Body of pancreas (tissue), 4 donors: ENCODE measurements around the gene TBC1D10A. TPM values are rescaled to one million over a fixed set of nuclear protein-coding genes. Genes with fewer than 3 reads are reported as not detected.

Source experiments
- ATAC-seq: fragments of 150-250 bp; one replicate; pipeline ENCODE4 v1.9.1; 2016
- DNase-seq, 4 donors: peaks; one replicate each; pipeline ENCODE4 v3.0.0-alpha.2; 2019
- H3K27ac ChIP-seq, 4 donors: fragments of 200-600 bp; sonication (generic); 1 replicate in 3 of 4; 2 replicates in 1 of 4; pipeline versions ENCODE4 v1.5.1 to v1.6.1; 2016 to 2019; ENCODE audit warnings: mild to moderate bottlenecking in 1 of 4, mixed read lengths in 1 of 4, moderate library complexity in 1 of 4
- H3K27me3 ChIP-seq, 2 donors: fragments of 200-600 bp; sonication (generic); one replicate each; pipeline ENCODE4 v1.6.0; 2016; ENCODE audit warnings: mild to moderate bottlenecking in 1 of 2
- H3K36me3 ChIP-seq, 2 donors: fragments of 200-600 bp; sonication (generic); replicated peaks in 1 of 2; 2 replicates each; pipeline ENCODE4 v1.5.1; 2016; ENCODE audit warnings: low read depth in 2 of 2; ENCODE audit not compliant: insufficient read depth in 1 of 2
- H3K4me1 ChIP-seq: fragments of 200-600 bp; sonication (generic); one replicate; pipeline ENCODE4 v1.6.0; 2016
- H3K4me3 ChIP-seq, 2 donors: fragments of 200-600 bp; sonication (generic); 1 replicate in 1 of 2; 2 replicates in 1 of 2; pipeline ENCODE4 v1.5.1; 2016 to 2019
- H3K9me3 ChIP-seq, 3 donors: fragments of 200-600 bp; sonication (generic); 1 replicate in 2 of 3; 2 replicates in 1 of 3; pipeline ENCODE4 v1.5.1; 2016
- POLR2A ChIP-seq, 3 donors: fragments of 450-650 bp; IDR thresholded peaks; one replicate each; pipeline ENCODE4 v1.6.1; 2016; ENCODE audit warnings: antibody characterized with exemption in 3 of 3, mild to moderate bottlenecking in 2 of 3
- WGBS, 2 donors: methylation state at CpG; one replicate each; pipeline ENCODE4 v1.1.5; 2017; 5-methylcytosine and 5-hydroxymethylcytosine counted together
- intact Hi-C: fragments of 100-400 bp; cut with DNase I; formaldehyde crosslinking; loops from one replicate; pipeline ENCODE4 v1.15.1; 2023
- total RNA-seq, 2 donors: library from RNA; depleted of rRNA; stranded (reverse); fragments of >200 nt; gene quantifications; one replicate each; pipeline ENCODE4 v1.1.0, GENCODE V29; 2016
- TF ChIP-seq, protein P1 (sequence below), 7 experiments: fragments of 450-650 bp in 4 of 7; fragments of 200-600 bp in 3 of 7; sonication (generic) in 3 of 7; IDR thresholded peaks; one replicate each; pipeline ENCODE4 v1.5.1; 2016 to 2019; ENCODE audit warnings: antibody characterized with exemption in 7 of 7

The TBC1D10A gene
- total RNA-seq, 2 donors from 2014 or later, result 4.3 to 15.0 TPM

DNA sequence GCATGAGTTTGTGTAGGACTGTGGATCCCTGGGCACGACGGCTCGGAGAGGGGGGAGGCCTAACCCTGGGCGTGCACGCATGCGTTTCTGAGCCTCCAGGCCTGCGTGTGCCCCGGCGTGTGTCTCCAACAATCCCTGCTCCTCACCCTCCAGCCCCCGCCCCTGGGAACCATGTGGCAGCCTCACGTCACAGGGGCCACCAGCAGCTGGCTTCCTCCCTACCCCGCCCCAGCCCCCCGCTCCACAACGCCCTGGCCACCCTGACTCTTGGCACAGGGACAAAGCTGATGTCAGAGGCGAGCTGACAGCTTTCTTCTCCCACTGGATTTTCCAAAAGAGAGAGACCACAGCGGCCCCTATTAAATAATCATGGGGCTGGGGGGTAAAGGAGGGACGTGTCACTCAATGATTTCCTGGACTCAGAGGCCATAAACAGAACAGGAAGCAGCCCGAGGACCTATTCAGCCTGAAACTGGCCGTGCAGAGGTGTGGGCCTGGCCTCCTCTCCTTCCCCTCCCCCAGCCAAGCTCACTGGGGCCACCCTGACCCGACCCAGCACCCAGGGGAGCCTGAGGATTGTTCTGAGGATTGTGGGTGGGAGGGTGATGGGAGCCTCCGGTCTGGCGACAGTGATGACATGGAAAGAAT, 73.4 kb downstream of the TBC1D10A start:
- peak in 1 of 3 donors; percentile 22 for TF ChIP-seq POLR2A (IDR thresholded peaks at IDR 0.05)
- TF ChIP-seq, protein P1, sequence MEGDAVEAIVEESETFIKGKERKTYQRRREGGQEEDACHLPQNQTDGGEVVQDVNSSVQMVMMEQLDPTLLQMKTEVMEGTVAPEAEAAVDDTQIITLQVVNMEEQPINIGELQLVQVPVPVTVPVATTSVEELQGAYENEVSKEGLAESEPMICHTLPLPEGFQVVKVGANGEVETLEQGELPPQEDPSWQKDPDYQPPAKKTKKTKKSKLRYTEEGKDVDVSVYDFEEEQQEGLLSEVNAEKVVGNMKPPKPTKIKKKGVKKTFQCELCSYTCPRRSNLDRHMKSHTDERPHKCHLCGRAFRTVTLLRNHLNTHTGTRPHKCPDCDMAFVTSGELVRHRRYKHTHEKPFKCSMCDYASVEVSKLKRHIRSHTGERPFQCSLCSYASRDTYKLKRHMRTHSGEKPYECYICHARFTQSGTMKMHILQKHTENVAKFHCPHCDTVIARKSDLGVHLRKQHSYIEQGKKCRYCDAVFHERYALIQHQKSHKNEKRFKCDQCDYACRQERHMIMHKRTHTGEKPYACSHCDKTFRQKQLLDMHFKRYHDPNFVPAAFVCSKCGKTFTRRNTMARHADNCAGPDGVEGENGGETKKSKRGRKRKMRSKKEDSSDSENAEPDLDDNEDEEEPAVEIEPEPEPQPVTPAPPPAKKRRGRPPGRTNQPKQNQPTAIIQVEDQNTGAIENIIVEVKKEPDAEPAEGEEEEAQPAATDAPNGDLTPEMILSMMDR (IDR thresholded peaks at IDR 0.05), result no peak
- Histone ChIP-seq H3K4me1 (peaks cover 22% of the 10 kb centered on the region), H3K4me3 (no peak overlapping the region), H3K36me3 (no peaks in the 10 kb centered on the region), H3K27ac (peak overlapping the region in 3 of 4 donors; percentile 22 to 69 (median 29)), H3K27me3 (no peaks in the 10 kb centered on the region), H3K9me3 (no peaks in the 10 kb centered on the region)
- DNase-seq (peak; percentile 60 to 80 (median 71)), ATAC-seq (peak; percentile 37)
- intact Hi-C loops, result no loop called here
- 29 to 57% methylated on average over 15 to 21 of the region's 22 CpGs for WGBS, 2 donors

DNA sequence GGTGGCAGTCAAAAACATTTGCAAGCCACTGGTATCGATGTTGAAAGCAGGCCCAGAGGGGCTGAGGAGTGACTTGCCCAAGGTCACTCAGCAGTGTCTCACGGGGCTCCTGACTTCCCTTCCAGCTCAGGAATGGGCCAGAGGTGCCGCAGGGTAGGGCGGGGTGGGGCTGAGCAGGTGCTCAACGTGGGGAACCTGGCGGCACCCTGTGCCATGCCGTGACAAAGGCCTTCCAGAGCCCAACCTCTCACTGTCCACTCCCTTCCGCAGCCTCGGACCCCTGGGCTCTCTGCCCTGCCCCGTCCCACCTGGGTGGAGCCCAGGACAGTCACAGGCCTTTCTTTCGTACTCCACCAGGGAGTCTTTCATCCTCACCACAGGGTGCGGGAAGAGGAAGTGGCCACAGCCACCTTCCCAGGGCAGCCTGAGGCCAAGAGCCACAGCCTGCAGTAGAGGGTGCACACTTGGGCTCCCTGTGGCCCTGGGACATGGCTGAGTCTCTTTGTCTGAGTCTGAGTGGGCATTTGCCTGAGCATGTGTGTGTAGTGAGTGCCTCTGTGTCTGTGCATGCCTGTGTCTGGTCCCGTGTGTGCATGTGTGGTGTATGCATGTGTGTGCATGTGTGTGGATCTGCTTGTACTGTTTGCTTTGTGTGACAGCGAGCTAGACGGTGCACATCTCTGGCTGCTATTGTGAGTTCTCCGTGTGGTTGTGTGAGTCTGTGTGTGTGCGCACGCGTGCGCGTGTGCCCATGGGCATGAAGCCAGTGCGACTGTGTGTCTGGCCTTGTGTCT, 74.1 kb downstream of the TBC1D10A start:
- intact Hi-C loops, result no loop called here
- Histone ChIP-seq H3K27ac (peak overlapping the region in 3 of 4 donors; percentile 22 to 69 (median 29)), H3K4me1 (peaks cover 22% of the 10 kb centered on the region), H3K9me3 (no peaks in the 10 kb centered on the region), H3K36me3 (no peaks in the 10 kb centered on the region), H3K4me3 (no peak overlapping the region), H3K27me3 (peaks cover 0 to 2% of the 10 kb centered on the region in 2 donors)
- TF ChIP-seq, protein P1 (IDR thresholded peaks at IDR 0.05), result no peak
- no peak for TF ChIP-seq POLR2A (IDR thresholded peaks at IDR 0.05)
- 66 to 91% methylated on average over 10 to 22 of the region's 22 CpGs for WGBS, 2 donors
- DNase-seq (no peak), ATAC-seq (no peak)

DNA sequence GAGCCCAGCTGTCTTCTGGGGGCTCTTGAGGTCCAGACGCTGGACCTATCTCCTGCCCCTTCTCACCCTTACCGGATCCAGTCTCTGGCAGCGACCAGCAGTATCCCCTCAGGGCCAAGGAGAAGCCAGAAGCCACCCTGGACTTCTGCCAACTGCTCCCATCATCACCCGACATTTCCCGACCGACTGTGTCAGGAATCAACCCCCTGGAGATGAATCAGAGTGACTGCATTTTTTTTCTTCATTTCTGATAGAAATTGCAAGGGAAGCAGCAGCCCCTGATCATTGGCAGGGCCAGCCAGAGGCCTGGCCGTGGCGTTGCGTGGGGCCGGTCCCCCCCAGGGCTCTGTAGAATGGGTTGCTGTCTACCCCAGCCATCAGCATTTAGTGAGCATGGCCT, 75.0 kb downstream of the TBC1D10A start:
- Histone ChIP-seq H3K9me3 (no peaks in the 10 kb centered on the region), H3K4me1 (peaks cover 31% of the 10 kb centered on the region), H3K4me3 (no peak overlapping the region), H3K36me3 (no peaks in the 10 kb centered on the region), H3K27me3 (peaks cover 0 to 6% of the 10 kb centered on the region in 2 donors), H3K27ac (no peak overlapping the region)
- ATAC-seq (no peak), DNase-seq (no peak)
- intact Hi-C loops, result no loop called here
- 67 to 68% methylated on average over 10 of the region's 10 CpGs for WGBS, 2 donors
- TF ChIP-seq, protein P1 (IDR thresholded peaks at IDR 0.05), result no peak
- TF ChIP-seq POLR2A (IDR thresholded peaks at IDR 0.05), result no peak

DNA sequence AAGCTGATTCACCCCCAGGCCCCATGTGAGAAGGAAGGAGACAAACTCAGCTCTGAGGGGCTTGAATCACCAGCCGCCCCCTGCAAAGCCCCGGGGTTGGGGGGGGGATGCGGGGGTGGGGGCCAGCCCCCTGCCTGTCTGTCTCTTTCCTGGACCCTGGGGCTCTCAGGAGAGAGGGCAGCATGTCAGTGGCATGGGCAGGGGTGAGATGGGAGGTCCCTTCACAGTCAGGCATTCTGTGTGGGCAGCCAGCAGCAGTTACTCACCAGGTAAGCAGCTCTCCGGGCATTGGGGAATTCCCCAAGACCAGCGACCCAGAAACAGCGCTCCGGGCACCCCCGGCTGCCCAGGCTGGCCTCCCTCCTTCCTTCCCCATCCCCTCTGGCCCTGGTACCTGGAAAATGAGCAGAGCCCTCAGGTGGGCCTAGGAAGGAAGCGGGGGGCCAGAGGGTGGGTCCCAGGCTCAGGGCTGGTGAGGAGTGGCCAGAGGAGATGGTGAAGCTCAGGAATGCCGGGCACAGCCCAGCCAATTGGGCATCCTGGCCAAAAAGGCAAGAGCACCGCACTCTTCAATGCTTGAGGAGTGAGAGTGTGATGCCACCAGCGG, 76.0 kb downstream of the TBC1D10A start:
- Histone ChIP-seq H3K9me3 (no peaks in the 10 kb centered on the region), H3K36me3 (no peaks in the 10 kb centered on the region), H3K27me3 (peaks cover 0 to 12% of the 10 kb centered on the region in 2 donors), H3K4me1 (peaks cover 32% of the 10 kb centered on the region), H3K4me3 (no peak overlapping the region), H3K27ac (peak overlapping the region in 3 of 4 donors; percentile 30 to 59 (median 48))
- peak; percentile 67 for ATAC-seq
- peak; percentile 42 to 67 (median 60) for DNase-seq
- 49% methylated on average over 7 to 12 of the region's 12 CpGs for WGBS, 2 donors
- TF ChIP-seq, protein P1 (IDR thresholded peaks at IDR 0.05), result no peak
- no peak for TF ChIP-seq POLR2A (IDR thresholded peaks at IDR 0.05)
- intact Hi-C loops, result no loop called here
